Thyroid gland (tissue), 4 donors: ENCODE measurements around the gene SLC25A10. TPM values are rescaled to one million over a fixed set of nuclear protein-coding genes. Genes with fewer than 3 reads are reported as not detected.

Experiments
- DNase-seq, 2 donors: peaks; one replicate each; pipeline ENCODE4 v3.0.0-alpha.2; 2019
- H3K27ac ChIP-seq, 3 donors: fragments of 200-600 bp; sonication (generic); 1 replicate in 2 of 3; 2 replicates in 1 of 3; pipeline ENCODE4 v1.5.1; 2016 to 2019; ENCODE audit warnings: mild to moderate bottlenecking in 1 of 3, moderate library complexity in 1 of 3
- H3K27me3 ChIP-seq: fragments of 200-600 bp; sonication (generic); one replicate; pipeline ENCODE4 v1.5.1; 2019
- H3K36me3 ChIP-seq, 2 donors: fragments of 200-600 bp; sonication (generic); one replicate each; pipeline ENCODE4 v1.5.1; 2016 to 2019
- H3K4me1 ChIP-seq, 2 donors: fragments of 200-600 bp; sonication (generic); one replicate each; pipeline ENCODE4 v1.5.1; 2017 to 2019
- H3K4me3 ChIP-seq, 3 donors: fragments of 200-600 bp; sonication (generic); replicated peaks in 1 of 3; 1 replicate in 2 of 3; 2 replicates in 1 of 3; pipeline ENCODE4 v1.5.1; 2016; ENCODE audit warnings: mild to moderate bottlenecking in 1 of 3
- H3K9me3 ChIP-seq: fragments of 200-600 bp; sonication (generic); one replicate; pipeline ENCODE4 v1.5.1; 2017
- POLR2A ChIP-seq, 2 donors: fragments of 450-650 bp; IDR thresholded peaks; one replicate each; pipeline ENCODE4 v1.6.1; 2017; ENCODE audit warnings: antibody characterized with exemption in 2 of 2, mild to moderate bottlenecking in 2 of 2, moderate library complexity in 1 of 2
- WGBS, 2 donors: methylation state at CpG; one replicate each; pipeline ENCODE4 v1.1.5; 2017; 5-methylcytosine and 5-hydroxymethylcytosine counted together
- intact Hi-C: fragments of 100-400 bp; cut with DNase I; formaldehyde crosslinking; loops from one replicate; pipeline ENCODE4 v1.15.1; 2023
- total RNA-seq, 4 donors: library from RNA; depleted of rRNA; stranded (reverse); fragments of >200 nt; gene quantifications; one replicate each; pipeline ENCODE4 v1.2.3, GENCODE V29; 2016
- TF ChIP-seq, protein P1 (sequence below), 6 experiments: fragments of 200-600 bp in 3 of 6; fragments of 450-650 bp in 3 of 6; sonication (generic) in 3 of 6; IDR thresholded peaks; one replicate each; pipeline ENCODE4 v1.5.1; 2016 to 2019; ENCODE audit warnings: antibody characterized with exemption in 6 of 6, mild to moderate bottlenecking in 2 of 6, inconsistent platforms in 1 of 6, moderate library complexity in 1 of 6

The SLC25A10 gene
- total RNA-seq, 4 donors from 2014 or later: 8.9 to 26.3 (median 20.8) TPM

DNA sequence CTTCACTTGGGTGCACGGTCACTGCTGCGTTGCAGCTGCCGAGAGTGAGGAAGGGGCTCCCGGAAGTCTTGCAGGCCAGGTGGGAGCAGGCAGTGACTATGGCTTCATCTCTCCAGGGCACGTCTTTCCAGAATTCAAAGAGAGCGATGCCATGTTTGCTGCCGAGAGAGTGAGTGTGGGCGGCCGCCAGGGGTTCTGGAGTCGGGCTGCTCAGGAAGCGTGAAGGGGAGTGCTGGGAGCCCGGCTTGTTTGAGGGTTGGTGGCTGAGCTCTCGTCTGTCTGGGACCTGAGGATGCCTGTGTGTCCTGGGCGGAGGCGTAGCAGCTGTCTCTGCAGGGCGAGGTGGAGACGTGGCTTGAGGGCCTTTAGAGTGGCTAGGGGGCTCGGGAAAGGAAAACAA is 22.0 kb upstream of the SLC25A10 start:
- Histone ChIP-seq H3K4me1 (peaks cover 2 to 7% of the 10 kb centered on the region in 2 donors), H3K4me3 (no peak overlapping the region), H3K9me3 (no peaks in the 10 kb centered on the region), H3K27ac (no peak overlapping the region), H3K27me3 (no peaks in the 10 kb centered on the region), H3K36me3 (peaks cover 75 to 81% of the 10 kb centered on the region in 2 donors)
- 90 to 94% methylated on average over 14 to 18 of the region's 18 CpGs for WGBS, 2 donors
- no peak for DNase-seq
- intact Hi-C loops: no loop called here
- no peak for TF ChIP-seq POLR2A (IDR thresholded peaks at IDR 0.05)
- TF ChIP-seq, protein P1, sequence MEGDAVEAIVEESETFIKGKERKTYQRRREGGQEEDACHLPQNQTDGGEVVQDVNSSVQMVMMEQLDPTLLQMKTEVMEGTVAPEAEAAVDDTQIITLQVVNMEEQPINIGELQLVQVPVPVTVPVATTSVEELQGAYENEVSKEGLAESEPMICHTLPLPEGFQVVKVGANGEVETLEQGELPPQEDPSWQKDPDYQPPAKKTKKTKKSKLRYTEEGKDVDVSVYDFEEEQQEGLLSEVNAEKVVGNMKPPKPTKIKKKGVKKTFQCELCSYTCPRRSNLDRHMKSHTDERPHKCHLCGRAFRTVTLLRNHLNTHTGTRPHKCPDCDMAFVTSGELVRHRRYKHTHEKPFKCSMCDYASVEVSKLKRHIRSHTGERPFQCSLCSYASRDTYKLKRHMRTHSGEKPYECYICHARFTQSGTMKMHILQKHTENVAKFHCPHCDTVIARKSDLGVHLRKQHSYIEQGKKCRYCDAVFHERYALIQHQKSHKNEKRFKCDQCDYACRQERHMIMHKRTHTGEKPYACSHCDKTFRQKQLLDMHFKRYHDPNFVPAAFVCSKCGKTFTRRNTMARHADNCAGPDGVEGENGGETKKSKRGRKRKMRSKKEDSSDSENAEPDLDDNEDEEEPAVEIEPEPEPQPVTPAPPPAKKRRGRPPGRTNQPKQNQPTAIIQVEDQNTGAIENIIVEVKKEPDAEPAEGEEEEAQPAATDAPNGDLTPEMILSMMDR (IDR thresholded peaks at IDR 0.05): no peak

DNA sequence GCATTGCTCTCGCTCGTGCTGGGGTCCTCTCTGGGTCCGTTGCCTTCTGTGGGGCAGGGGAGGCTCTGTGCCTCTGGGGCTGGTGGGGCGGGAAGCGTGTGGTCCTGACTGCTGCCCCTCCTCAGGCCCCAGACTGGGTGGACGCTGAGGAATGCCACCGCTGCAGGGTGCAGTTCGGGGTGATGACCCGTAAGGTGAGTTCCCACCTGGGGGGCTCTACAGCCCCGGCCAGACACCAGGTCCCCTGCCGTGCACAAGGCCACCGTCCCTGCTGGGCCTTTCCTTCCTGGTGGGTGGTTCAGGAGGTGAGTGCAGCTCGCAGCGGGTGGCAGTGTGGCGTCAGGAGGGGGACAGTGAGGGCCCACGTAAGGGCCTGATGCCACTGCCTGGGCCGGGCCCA is 21.5 kb upstream of the SLC25A10 start:
- H3K9me3 ChIP-seq: no peaks in the 10 kb centered on the region
- no peak overlapping the region for H3K27ac ChIP-seq
- 88 to 89% methylated on average over 12 to 16 of the region's 17 CpGs for WGBS, 2 donors
- H3K27me3 ChIP-seq: no peaks in the 10 kb centered on the region
- TF ChIP-seq POLR2A (IDR thresholded peaks at IDR 0.05): no peak
- TF ChIP-seq, protein P1 (IDR thresholded peaks at IDR 0.05): no peak
- H3K4me1 ChIP-seq: peaks cover 0 to 2% of the 10 kb centered on the region in 2 donors
- DNase-seq: no peak
- intact Hi-C loops: no loop called here
- peaks cover 79 to 86% of the 10 kb centered on the region in 2 donors for H3K36me3 ChIP-seq
- no peak overlapping the region for H3K4me3 ChIP-seq

DNA sequence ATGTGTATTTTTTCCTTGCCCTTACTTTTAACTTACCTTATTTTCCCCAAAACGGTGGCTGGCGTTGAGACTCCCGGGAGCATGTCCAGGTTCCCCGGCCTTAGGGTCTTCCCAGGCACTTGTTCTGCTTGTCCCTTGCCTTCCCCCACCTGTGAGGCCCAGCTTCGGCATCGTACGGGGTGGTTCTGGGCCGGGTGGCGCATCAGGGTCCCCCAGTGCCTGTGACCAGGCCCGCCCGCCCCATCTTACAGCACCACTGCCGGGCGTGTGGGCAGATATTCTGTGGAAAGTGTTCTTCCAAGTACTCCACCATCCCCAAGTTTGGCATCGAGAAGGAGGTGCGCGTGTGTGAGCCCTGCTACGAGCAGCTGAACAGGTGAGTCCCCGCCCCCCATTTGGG is 20.9 kb upstream of the SLC25A10 start:
- Histone ChIP-seq H3K27ac (no peak overlapping the region), H3K9me3 (no peaks in the 10 kb centered on the region), H3K4me3 (no peak overlapping the region), H3K27me3 (no peaks in the 10 kb centered on the region), H3K4me1 (no peaks in the 10 kb centered on the region), H3K36me3 (peaks cover 82 to 90% of the 10 kb centered on the region in 2 donors)
- DNase-seq: no peak
- intact Hi-C loops: no loop called here
- TF ChIP-seq POLR2A (IDR thresholded peaks at IDR 0.05): no peak
- TF ChIP-seq, protein P1 (IDR thresholded peaks at IDR 0.05): no peak
- 95 to 96% methylated on average over 18 of the region's 18 CpGs for whole genome bisulfite sequencing, 2 donors

DNA sequence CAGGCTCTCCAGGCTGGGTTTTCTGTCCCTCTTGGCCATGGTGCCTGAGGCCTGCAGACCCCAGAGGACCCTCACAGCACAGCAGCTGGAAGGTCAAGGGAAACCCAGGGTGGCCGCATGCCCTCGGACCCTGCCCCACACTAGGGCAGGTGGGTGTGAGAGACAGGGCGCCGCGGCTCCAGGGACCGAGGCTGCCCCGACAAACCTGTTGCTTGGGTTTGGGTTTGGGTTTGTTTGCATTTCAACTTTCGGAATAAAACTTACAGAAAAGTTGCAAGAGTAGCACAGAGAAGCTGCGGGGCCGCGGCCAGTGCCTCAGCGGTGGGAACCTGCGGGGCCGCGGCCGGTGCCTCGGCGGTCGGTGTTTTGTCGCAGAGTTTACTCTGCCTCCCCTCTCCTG is 20.5 kb upstream of the SLC25A10 start:
- peaks cover 82 to 90% of the 10 kb centered on the region in 2 donors for H3K36me3 ChIP-seq
- intact Hi-C loops: no loop called here
- no peaks in the 10 kb centered on the region for H3K9me3 ChIP-seq
- H3K4me3 ChIP-seq: no peak overlapping the region
- H3K27me3 ChIP-seq: no peaks in the 10 kb centered on the region
- no peak for DNase-seq
- WGBS, 2 donors: 96 to 98% methylated on average over 14 to 20 of the region's 20 CpGs
- H3K27ac ChIP-seq: no peak overlapping the region
- no peak for TF ChIP-seq POLR2A (IDR thresholded peaks at IDR 0.05)
- TF ChIP-seq, protein P1 (IDR thresholded peaks at IDR 0.05): no peak
- no peaks in the 10 kb centered on the region for H3K4me1 ChIP-seq

DNA sequence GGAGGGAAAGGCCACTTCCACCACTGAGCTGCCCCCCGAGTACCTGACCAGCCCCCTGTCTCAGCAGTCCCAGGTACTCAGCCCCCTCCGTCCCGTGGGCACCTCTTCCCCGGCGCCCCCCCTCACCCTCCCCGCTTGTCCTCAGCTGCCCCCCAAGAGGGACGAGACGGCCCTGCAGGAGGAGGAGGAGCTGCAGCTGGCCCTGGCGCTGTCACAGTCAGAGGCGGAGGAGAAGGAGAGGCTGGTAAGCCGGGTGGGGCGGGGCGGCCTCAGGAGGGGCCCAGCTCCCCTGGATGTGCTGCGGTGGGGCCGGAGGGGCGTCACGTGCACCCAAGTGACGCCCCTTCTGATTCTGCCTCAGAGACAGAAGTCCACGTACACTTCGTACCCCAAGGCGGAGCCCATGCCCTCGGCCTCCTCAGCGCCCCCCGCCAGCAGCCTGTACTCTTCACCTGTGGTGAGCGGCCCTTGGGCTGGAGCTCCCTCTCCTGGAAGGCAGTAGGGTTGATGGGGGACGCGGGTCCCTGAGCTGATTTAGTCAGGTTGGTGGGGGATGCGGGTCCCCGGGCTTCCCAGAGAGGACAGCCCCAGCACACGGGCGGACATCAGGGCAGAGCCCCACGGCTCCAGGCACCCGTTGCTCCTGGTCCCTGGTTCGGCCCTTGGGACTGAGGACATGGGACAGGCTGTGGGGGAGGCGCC is 18.4 kb upstream of the SLC25A10 start:
- Histone ChIP-seq H3K4me1 (no peaks in the 10 kb centered on the region), H3K36me3 (peaks cover 70 to 88% of the 10 kb centered on the region in 2 donors), H3K27ac (no peak overlapping the region), H3K4me3 (no peak overlapping the region), H3K9me3 (no peaks in the 10 kb centered on the region), H3K27me3 (no peaks in the 10 kb centered on the region)
- DNase-seq: no peak
- 88 to 93% methylated on average over 17 to 18 of the region's 35 CpGs for WGBS, 2 donors
- intact Hi-C loops: no loop called here
- TF ChIP-seq POLR2A (IDR thresholded peaks at IDR 0.05): no peak
- TF ChIP-seq, protein P1 (IDR thresholded peaks at IDR 0.05): no peak
